Iris pigment epithelial cell (primary cell): Measurements from ENCODE around the gene PHACTR1.

Experiments used
- DNase-seq: peaks from one replicate; pipeline ENCODE4 v3.0.0-alpha.2; 2011; ENCODE audit warnings: low read depth

The PHACTR1 gene

GRCh38 chr6:13195803-13196202, 479.2 kb downstream of the PHACTR1 start:
- DNase-seq, result no peak

GRCh38 chr6:13198168-13198567, 481.6 kb downstream of the PHACTR1 start:
- DNase-seq, result no peak

GRCh38 chr6:13201336-13201735, 484.8 kb downstream of the PHACTR1 start:
- no peak for DNase-seq

GRCh38 chr6:13203145-13203544, 486.6 kb downstream of the PHACTR1 start:
- no peak for DNase-seq

- no peak for DNase-seq
These were observed 488.5 kb downstream of the PHACTR1 start for GRCh38 chr6:13205106-13205505.

- DNase-seq, result no peak
These were observed 495.5 kb downstream of the PHACTR1 start for GRCh38 chr6:13212096-13212495.

GRCh38 chr6:13212538-13212937, 496.0 kb downstream of the PHACTR1 start:
- no peak for DNase-seq

- DNase-seq, result no peak
These were observed 498.8 kb downstream of the PHACTR1 start for GRCh38 chr6:13215390-13215789.

GRCh38 chr6:13216236-13217014, 499.9 kb downstream of the PHACTR1 start:
- DNase-seq, result no peak

- peak; percentile 67 for DNase-seq
These were observed 500.8 kb downstream of the PHACTR1 start for GRCh38 chr6:13217206-13217905.

- DNase-seq, result no peak
These were observed 503.7 kb downstream of the PHACTR1 start for GRCh38 chr6:13220266-13220665.

GRCh38 chr6:13222048-13222447, 505.5 kb downstream of the PHACTR1 start:
- no peak for DNase-seq

- no peak for DNase-seq
These were observed 509.5 kb downstream of the PHACTR1 start for GRCh38 chr6:13226071-13226470.

- DNase-seq, result no peak
These were observed 512.0 kb downstream of the PHACTR1 start for GRCh38 chr6:13228264-13229204.

GRCh38 chr6:13229205-13230085, 512.9 kb downstream of the PHACTR1 start:
- no peak for DNase-seq

GRCh38 chr6:13233106-13233505, 516.5 kb downstream of the PHACTR1 start:
- no peak for DNase-seq

- DNase-seq, result no peak
These were observed 517.6 kb downstream of the PHACTR1 start for GRCh38 chr6:13234130-13234529.

GRCh38 chr6:13235339-13235738, 518.8 kb downstream of the PHACTR1 start:
- DNase-seq, result no peak

- DNase-seq, result no peak
These were observed 520.8 kb downstream of the PHACTR1 start for GRCh38 chr6:13237318-13237717.

GRCh38 chr6:13238017-13238416, 521.5 kb downstream of the PHACTR1 start:
- DNase-seq, result no peak

GRCh38 chr6:13238640-13239216, 522.2 kb downstream of the PHACTR1 start:
- DNase-seq, result no peak
